Mesendoderm (in vitro differentiated cells): ENCODE measurements around the gene EFCAB7.
"Not testable (repeated sequence)": the region's sequence is repeated elsewhere in the genome, so short reads cannot be mapped to it uniquely, and the experiment has no call there.

ENCODE experiments used
- DNase-seq: peaks from one replicate; pipeline ENCODE4 v3.0.0; 2013
- H2AK5ac ChIP-seq: 2 replicates; pipeline ENCODE4 v1.6.1; 2013; ENCODE audit warnings: low read length, inconsistent platforms
- H2BK120ac ChIP-seq: 2 replicates; pipeline ENCODE4 v1.6.1; 2013; ENCODE audit warnings: low read depth, mild to moderate bottlenecking, low read length, moderate library complexity, mixed read lengths
- H2BK15ac ChIP-seq: replicated peaks from 2 replicates; pipeline ENCODE4 v1.6.1; 2013; ENCODE audit warnings: low read depth, mild to moderate bottlenecking, moderate library complexity
- H2BK5ac ChIP-seq: 2 replicates; pipeline ENCODE4 v1.6.1; 2013; ENCODE audit warnings: low read length, inconsistent platforms
- H3K18ac ChIP-seq: 2 replicates; pipeline ENCODE4 v1.6.1; 2013; ENCODE audit warnings: mild to moderate bottlenecking, low read length, mixed read lengths
- H3K23ac ChIP-seq: one replicate; pipeline ENCODE4 v1.6.1; 2013; ENCODE audit warnings: low read length
- H3K27ac ChIP-seq: 2 replicates; pipeline ENCODE4 v1.5.1; 2013; ENCODE audit warnings: low read depth, mild to moderate bottlenecking, inconsistent platforms, low read length, moderate library complexity
- H3K27me3 ChIP-seq: 2 replicates; pipeline ENCODE4 v1.6.1; 2013; ENCODE audit warnings: low read length, control low read depth, mild to moderate bottlenecking, inconsistent platforms; ENCODE audit not compliant: insufficient read depth, poor library complexity
- H3K36me3 ChIP-seq: 2 replicates; pipeline ENCODE4 v1.6.1; 2013; ENCODE audit warnings: low read length, inconsistent platforms; ENCODE audit not compliant: control insufficient read depth, insufficient read depth
- H3K4ac ChIP-seq: one replicate; pipeline ENCODE4 v1.6.1; 2013; ENCODE audit warnings: low read depth, mild to moderate bottlenecking, low read length, moderate library complexity
- H3K4me1 ChIP-seq: 2 replicates; pipeline ENCODE4 v1.6.1; 2013; ENCODE audit warnings: low read depth, low read length, inconsistent platforms; ENCODE audit not compliant: control insufficient read depth
- H3K4me2 ChIP-seq: 2 replicates; pipeline ENCODE4 v1.6.1; 2013; ENCODE audit warnings: low read length
- H3K4me3 ChIP-seq: 2 replicates; pipeline ENCODE4 v1.5.1; 2013; ENCODE audit warnings: mild to moderate bottlenecking, low read length
- H3K56ac ChIP-seq: one replicate; pipeline ENCODE4 v1.6.1; 2013; ENCODE audit warnings: low read length
- H3K79me1 ChIP-seq: 2 replicates; pipeline ENCODE4 v1.6.1; 2013; ENCODE audit warnings: low read length, inconsistent platforms
- H3K79me2 ChIP-seq: 2 replicates; pipeline ENCODE4 v1.6.1; 2013; ENCODE audit warnings: mild to moderate bottlenecking, low read length; ENCODE audit not compliant: control insufficient read depth, insufficient read depth
- H3K9ac ChIP-seq: 2 replicates; pipeline ENCODE4 v1.6.1; 2013; ENCODE audit warnings: low read length, inconsistent platforms
- H4K5ac ChIP-seq: one replicate; pipeline ENCODE4 v1.6.1; 2013; ENCODE audit warnings: low read length
- H4K8ac ChIP-seq: one replicate; pipeline ENCODE4 v1.6.1; 2013; ENCODE audit warnings: low read depth, mild to moderate bottlenecking, control low read depth, low read length, moderate library complexity
- WGBS: extraction: QIAGEN DNeasy Blood & Tissue Kit; methylation state at CpG from one replicate; pipeline ENCODE4 v1.1.7; 2013; ENCODE audit warnings: low lambda C conversion rate, missing lambda C conversion rate; ENCODE audit not compliant: insufficient coverage; ENCODE audit errors: extremely low coverage; 5-methylcytosine and 5-hydroxymethylcytosine counted together

Gene EFCAB7

GRCh38 chr1:63572686-63573085, 49.4 kb downstream of the EFCAB7 start:
- peaks cover 12% of the 10 kb centered on the region for H3K4me1 ChIP-seq
- not testable (repeated sequence) for H2BK15ac ChIP-seq, H3K9ac ChIP-seq, H3K4me3 ChIP-seq, H2AK5ac ChIP-seq, H3K36me3 ChIP-seq, H3K4ac ChIP-seq, H3K18ac ChIP-seq, H2BK120ac ChIP-seq, H3K56ac ChIP-seq, H3K27ac ChIP-seq, H4K8ac ChIP-seq, H3K79me2 ChIP-seq, H3K27me3 ChIP-seq, H3K23ac ChIP-seq, H4K5ac ChIP-seq, H3K79me1 ChIP-seq, H3K4me2 ChIP-seq, H2BK5ac ChIP-seq
- peak; percentile 89 for DNase-seq
- WGBS: no CpG with 5 or more reads among the region's 8 CpGs

DNA sequence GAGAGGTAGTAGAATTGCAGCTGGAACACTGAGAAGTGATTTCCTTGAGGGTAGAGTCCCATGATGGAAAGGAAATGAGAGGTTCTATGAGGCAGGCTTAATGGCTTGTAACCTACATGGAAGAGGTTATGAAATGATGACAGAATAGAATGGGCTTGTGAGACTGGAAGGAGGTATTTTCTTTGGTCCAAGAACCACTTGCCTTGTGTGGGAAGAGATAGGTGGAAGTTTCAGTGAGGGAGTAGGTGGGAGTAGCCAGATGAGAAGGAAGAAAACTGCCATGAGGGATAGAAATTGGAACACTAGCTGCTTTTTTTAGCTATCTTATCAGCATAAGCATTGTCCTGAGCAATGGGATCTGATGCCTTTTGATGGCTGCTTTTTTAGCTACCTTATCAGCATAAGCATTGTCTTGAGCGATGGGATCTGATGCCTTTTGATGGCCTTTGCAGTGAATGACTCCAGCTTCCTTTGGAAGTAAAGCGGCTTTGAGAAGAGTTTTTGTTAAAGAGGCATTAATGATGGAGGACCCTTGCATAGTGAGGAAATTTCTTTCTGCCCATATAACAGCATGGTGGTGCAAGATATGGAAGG, 51.0 kb downstream of the EFCAB7 start:
- H3K4me3 ChIP-seq: not testable (repeated sequence)

GRCh38 chr1:63575340-63575826, 52.1 kb downstream of the EFCAB7 start:
- Histone ChIP-seq H4K5ac (no peak overlapping the region), H3K23ac (no peak overlapping the region), H3K18ac (peak overlapping the region; percentile 95), H3K4me2 (no peak overlapping the region), H3K36me3 (no peaks in the 10 kb centered on the region), H3K4me1 (peaks cover 6% of the 10 kb centered on the region), H2BK120ac (no peak overlapping the region), H2AK5ac (no peak overlapping the region), H2BK5ac (no peak overlapping the region), H2BK15ac (peak overlapping the region; percentile 96), H3K9ac (no peak overlapping the region), H3K56ac (peak overlapping the region; percentile 44), H3K79me2 (no peaks in the 10 kb centered on the region), H3K79me1 (no peaks in the 10 kb centered on the region), H3K27ac (peak overlapping the region; percentile 72), H3K4me3 (no peak overlapping the region), H3K4ac (peak overlapping the region; percentile 87), H3K27me3 (no peaks in the 10 kb centered on the region), H4K8ac (no peak overlapping the region)
- no CpG with 5 or more reads among the region's 4 CpGs for WGBS
- DNase-seq: no peak

More for the DNA sequence above, 51.0 kb downstream of the EFCAB7 start:
- peak overlapping the region; percentile 94 for H3K4ac ChIP-seq
- H3K27me3 ChIP-seq, H3K79me2 ChIP-seq, H3K79me1 ChIP-seq, H3K4me2 ChIP-seq, H4K8ac ChIP-seq, H2AK5ac ChIP-seq, H3K36me3 ChIP-seq, H3K23ac ChIP-seq, H4K5ac ChIP-seq, H2BK15ac ChIP-seq: not testable (repeated sequence)
- H3K18ac ChIP-seq: peak overlapping the region; percentile 97
- peaks cover 11% of the 10 kb centered on the region for H3K4me1 ChIP-seq
- peak; percentile 63 for DNase-seq
- H2BK5ac ChIP-seq: peak overlapping the region; percentile 90
- H2BK120ac ChIP-seq: peak overlapping the region; percentile 99
- no CpG with 5 or more reads among the region's 2 CpGs for WGBS
- peak overlapping the region; percentile 4 for H3K9ac ChIP-seq
- peak overlapping the region; percentile 90 for H3K27ac ChIP-seq
- H3K56ac ChIP-seq: peak overlapping the region; percentile 83

- not testable (repeated sequence) for H3K18ac ChIP-seq, H4K5ac ChIP-seq, H3K23ac ChIP-seq, H2BK5ac ChIP-seq, H3K27me3 ChIP-seq, H3K4me3 ChIP-seq, H4K8ac ChIP-seq, H2BK120ac ChIP-seq, H3K79me1 ChIP-seq, H3K79me2 ChIP-seq, H3K4me2 ChIP-seq, DNase-seq, H3K56ac ChIP-seq, H3K36me3 ChIP-seq, H3K4me1 ChIP-seq, H2AK5ac ChIP-seq, H3K27ac ChIP-seq, H3K9ac ChIP-seq, H2BK15ac ChIP-seq, H3K4ac ChIP-seq
- WGBS: no CpG with 5 or more reads among the region's 1 CpG
These were observed 63.0 kb downstream of the EFCAB7 start for GRCh38 chr1:63586326-63586725.

DNA sequence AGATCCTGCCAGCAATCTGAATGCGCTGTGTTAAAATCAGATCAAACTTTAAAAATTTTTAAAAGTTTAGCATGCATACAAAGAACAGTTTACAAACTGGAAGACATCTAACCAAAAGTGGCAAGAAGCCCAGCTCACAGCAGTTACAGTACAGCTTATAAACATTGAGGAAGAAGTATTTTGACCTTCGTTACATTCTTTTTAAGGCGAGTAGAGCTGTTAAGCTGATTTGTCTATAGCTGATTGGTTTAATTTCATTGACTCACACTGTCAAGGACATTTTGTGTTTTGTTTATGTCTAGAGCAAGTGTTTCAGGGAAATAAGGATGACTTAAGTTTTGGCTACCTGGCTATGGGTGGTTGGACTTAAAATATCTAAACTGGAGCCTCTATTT, 66.8 kb downstream of the EFCAB7 start:
- H3K18ac ChIP-seq: no peak overlapping the region
- H3K56ac ChIP-seq: no peak overlapping the region
- H3K36me3 ChIP-seq: no peaks in the 10 kb centered on the region
- no peak overlapping the region for H3K9ac ChIP-seq
- no peak overlapping the region for H2AK5ac ChIP-seq
- no CpG with 5 or more reads among the region's 3 CpGs for WGBS
- no peak overlapping the region for H3K23ac ChIP-seq
- H3K79me1 ChIP-seq: peaks cover 4% of the 10 kb centered on the region
- no peak overlapping the region for H3K4ac ChIP-seq
- peaks cover 4% of the 10 kb centered on the region for H3K79me2 ChIP-seq
- H2BK15ac ChIP-seq: no peak overlapping the region
- H3K27ac ChIP-seq: no peak overlapping the region
- H3K27me3 ChIP-seq: no peaks in the 10 kb centered on the region
- H2BK120ac ChIP-seq: no peak overlapping the region
- no peak for DNase-seq
- H4K5ac ChIP-seq: no peak overlapping the region
- no peak overlapping the region for H3K4me3 ChIP-seq
- no peak overlapping the region for H4K8ac ChIP-seq
- H2BK5ac ChIP-seq: no peak overlapping the region
- H3K4me1 ChIP-seq: peaks cover 6% of the 10 kb centered on the region
- no peak overlapping the region for H3K4me2 ChIP-seq
